H1 (cell line): Measurements from ENCODE around the gene TRMT2B. TPM values are rescaled to one million over a fixed set of nuclear protein-coding genes. Genes with fewer than 3 reads are reported as not detected.

Source experiments
- BACH1 ChIP-seq: IDR thresholded peaks from 2 replicates; pipeline ENCODE4 v1.6.1; 2012; ENCODE audit warnings: low read length, improper control_type of control experiment
- KDM4A ChIP-seq: IDR thresholded peaks from one replicate; pipeline ENCODE4 v1.7.1; 2012; ENCODE audit warnings: low read depth, mild to moderate bottlenecking, moderate library complexity, low read length, inconsistent platforms; ENCODE audit not compliant: severe bottlenecking
- POLR2A ChIP-seq, 2 experiments: IDR thresholded peaks; 1 replicate in 1 of 2; 2 replicates in 1 of 2; pipeline ENCODE4 v1.6.1; 2011; ENCODE audit warnings: low read depth in 2 of 2, low read length in 2 of 2, mild to moderate bottlenecking in 2 of 2; ENCODE audit errors: control extremely low read depth in 1 of 2
- POU5F1 ChIP-seq: IDR thresholded peaks from 2 replicates; pipeline ENCODE4 v1.6.1; 2011; ENCODE audit warnings: low read depth, mild to moderate bottlenecking, low read length, moderate library complexity
- RNF2 ChIP-seq: fragments of 200-900, 300-1000 bp; sonication (generic); IDR thresholded peaks from 2 replicates; pipeline ENCODE4 v1.7.1; 2016; ENCODE audit warnings: borderline replicate concordance, low read depth, mild to moderate bottlenecking, antibody characterized with exemption, low read length; ENCODE audit not compliant: poor library complexity, severe bottlenecking; ENCODE audit errors: missing control alignments
- SIN3A ChIP-seq, 2 experiments: IDR thresholded peaks in 1 of 2; conservative IDR thresholded peaks in 1 of 2; 2 replicates each; pipeline ENCODE4 v1.6.1; 2011 to 2012; ENCODE audit warnings: low read length in 2 of 2, improper control_type of control experiment in 1 of 2, low read depth in 1 of 2, mild to moderate bottlenecking in 1 of 2
- SIX5 ChIP-seq: IDR thresholded peaks from 2 replicates; pipeline ENCODE4 v1.6.1; 2011; ENCODE audit warnings: mild to moderate bottlenecking, low read depth, low read length
- polyA plus RNA-seq, 7 experiments: library from polyadenylated mRNA; depleted of rRNA in 3 of 7; stranded (reverse) in 5 of 7; unstranded in 2 of 7; fragments of >200 nt in 5 of 7; fragments of 200-250 nt in 2 of 7; gene quantifications; 1 replicate in 5 of 7; 2 replicates in 1 of 7; 4 replicates in 1 of 7; pipeline versions ENCODE4 v1.2.1 to v1.2.3, GENCODE V29; 2011 to 2013; ENCODE audit warnings: missing spikeins in 2 of 7, mixed read lengths in 2 of 7
- total RNA-seq: library from RNA; stranded (reverse); fragmentation: NEBNext Ultra II Directional; extraction: Animal tissue kit (Norgen Biotek cat#: 25700); gene quantifications from 2 replicates; pipeline ENCODE4 v1.2.1, GENCODE V29; 2021
- TF ChIP-seq, protein P1 (sequence below): fragments of 300-600 bp; sonication (generic); IDR thresholded peaks from 2 replicates; pipeline ENCODE4 v1.7.1; 2012; ENCODE audit warnings: low read length, moderate library complexity, mild to moderate bottlenecking, inconsistent platforms; ENCODE audit not compliant: insufficient replicate concordance

The TRMT2B gene
- total and polyA plus RNA-seq, 2 of the 8 experiments (the other 6 are each of a cell fraction or from before 2014, with no cell fraction given) = 12.1 to 12.4 TPM

DNA sequence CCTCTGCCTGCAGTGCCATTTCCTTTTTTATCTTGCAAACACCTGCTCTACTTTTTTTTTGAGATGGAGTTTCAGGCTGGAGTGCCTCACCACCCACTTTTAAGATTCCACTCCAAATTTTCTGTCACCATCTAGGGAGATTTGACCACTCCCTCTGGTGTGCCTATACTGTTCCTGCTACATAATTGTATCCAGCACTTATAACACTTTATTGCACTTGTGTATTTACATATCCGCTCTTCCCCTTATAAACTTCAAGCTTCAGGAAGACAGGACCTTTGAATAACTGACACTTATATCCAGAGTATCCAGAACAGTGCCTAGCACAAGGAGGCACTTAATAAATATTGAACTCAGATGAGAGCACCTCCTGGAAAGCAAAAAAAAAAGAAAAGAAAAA lies 39.9 kb upstream of the TRMT2B start (continued):
- TF ChIP-seq, protein P1, sequence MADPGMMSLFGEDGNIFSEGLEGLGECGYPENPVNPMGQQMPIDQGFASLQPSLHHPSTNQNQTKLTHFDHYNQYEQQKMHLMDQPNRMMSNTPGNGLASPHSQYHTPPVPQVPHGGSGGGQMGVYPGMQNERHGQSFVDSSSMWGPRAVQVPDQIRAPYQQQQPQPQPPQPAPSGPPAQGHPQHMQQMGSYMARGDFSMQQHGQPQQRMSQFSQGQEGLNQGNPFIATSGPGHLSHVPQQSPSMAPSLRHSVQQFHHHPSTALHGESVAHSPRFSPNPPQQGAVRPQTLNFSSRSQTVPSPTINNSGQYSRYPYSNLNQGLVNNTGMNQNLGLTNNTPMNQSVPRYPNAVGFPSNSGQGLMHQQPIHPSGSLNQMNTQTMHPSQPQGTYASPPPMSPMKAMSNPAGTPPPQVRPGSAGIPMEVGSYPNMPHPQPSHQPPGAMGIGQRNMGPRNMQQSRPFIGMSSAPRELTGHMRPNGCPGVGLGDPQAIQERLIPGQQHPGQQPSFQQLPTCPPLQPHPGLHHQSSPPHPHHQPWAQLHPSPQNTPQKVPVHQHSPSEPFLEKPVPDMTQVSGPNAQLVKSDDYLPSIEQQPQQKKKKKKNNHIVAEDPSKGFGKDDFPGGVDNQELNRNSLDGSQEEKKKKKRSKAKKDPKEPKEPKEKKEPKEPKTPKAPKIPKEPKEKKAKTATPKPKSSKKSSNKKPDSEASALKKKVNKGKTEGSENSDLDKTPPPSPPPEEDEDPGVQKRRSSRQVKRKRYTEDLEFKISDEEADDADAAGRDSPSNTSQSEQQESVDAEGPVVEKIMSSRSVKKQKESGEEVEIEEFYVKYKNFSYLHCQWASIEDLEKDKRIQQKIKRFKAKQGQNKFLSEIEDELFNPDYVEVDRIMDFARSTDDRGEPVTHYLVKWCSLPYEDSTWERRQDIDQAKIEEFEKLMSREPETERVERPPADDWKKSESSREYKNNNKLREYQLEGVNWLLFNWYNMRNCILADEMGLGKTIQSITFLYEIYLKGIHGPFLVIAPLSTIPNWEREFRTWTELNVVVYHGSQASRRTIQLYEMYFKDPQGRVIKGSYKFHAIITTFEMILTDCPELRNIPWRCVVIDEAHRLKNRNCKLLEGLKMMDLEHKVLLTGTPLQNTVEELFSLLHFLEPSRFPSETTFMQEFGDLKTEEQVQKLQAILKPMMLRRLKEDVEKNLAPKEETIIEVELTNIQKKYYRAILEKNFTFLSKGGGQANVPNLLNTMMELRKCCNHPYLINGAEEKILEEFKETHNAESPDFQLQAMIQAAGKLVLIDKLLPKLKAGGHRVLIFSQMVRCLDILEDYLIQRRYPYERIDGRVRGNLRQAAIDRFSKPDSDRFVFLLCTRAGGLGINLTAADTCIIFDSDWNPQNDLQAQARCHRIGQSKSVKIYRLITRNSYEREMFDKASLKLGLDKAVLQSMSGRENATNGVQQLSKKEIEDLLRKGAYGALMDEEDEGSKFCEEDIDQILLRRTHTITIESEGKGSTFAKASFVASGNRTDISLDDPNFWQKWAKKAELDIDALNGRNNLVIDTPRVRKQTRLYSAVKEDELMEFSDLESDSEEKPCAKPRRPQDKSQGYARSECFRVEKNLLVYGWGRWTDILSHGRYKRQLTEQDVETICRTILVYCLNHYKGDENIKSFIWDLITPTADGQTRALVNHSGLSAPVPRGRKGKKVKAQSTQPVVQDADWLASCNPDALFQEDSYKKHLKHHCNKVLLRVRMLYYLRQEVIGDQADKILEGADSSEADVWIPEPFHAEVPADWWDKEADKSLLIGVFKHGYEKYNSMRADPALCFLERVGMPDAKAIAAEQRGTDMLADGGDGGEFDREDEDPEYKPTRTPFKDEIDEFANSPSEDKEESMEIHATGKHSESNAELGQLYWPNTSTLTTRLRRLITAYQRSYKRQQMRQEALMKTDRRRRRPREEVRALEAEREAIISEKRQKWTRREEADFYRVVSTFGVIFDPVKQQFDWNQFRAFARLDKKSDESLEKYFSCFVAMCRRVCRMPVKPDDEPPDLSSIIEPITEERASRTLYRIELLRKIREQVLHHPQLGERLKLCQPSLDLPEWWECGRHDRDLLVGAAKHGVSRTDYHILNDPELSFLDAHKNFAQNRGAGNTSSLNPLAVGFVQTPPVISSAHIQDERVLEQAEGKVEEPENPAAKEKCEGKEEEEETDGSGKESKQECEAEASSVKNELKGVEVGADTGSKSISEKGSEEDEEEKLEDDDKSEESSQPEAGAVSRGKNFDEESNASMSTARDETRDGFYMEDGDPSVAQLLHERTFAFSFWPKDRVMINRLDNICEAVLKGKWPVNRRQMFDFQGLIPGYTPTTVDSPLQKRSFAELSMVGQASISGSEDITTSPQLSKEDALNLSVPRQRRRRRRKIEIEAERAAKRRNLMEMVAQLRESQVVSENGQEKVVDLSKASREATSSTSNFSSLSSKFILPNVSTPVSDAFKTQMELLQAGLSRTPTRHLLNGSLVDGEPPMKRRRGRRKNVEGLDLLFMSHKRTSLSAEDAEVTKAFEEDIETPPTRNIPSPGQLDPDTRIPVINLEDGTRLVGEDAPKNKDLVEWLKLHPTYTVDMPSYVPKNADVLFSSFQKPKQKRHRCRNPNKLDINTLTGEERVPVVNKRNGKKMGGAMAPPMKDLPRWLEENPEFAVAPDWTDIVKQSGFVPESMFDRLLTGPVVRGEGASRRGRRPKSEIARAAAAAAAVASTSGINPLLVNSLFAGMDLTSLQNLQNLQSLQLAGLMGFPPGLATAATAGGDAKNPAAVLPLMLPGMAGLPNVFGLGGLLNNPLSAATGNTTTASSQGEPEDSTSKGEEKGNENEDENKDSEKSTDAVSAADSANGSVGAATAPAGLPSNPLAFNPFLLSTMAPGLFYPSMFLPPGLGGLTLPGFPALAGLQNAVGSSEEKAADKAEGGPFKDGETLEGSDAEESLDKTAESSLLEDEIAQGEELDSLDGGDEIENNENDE = no peak
- TF ChIP-seq BACH1 (no peak), SIX5 (no peak), KDM4A (no peak), POU5F1 (no peak), SIN3A (conservative IDR thresholded peaks at IDR 0.05 in 1 of 2, IDR thresholded peaks at IDR 0.05 in 1 of 2; ENCODE audit: low read depth in 1 of 2, low read length in 2 of 2) (no peak), RNF2 (no peak), POLR2A (IDR thresholded peaks at IDR 0.05; ENCODE audit: control extremely low read depth in 1 of 2, low read depth in 2 of 2, low read length in 2 of 2) (no peak)
